Choroid plexus epithelial cell (primary cell): ENCODE measurements around the gene GRID2IP.

ENCODE experiments used
- DNase-seq: peaks from one replicate; pipeline ENCODE4 v3.0.0-alpha.2; 2010; ENCODE audit warnings: low read depth
- H3K4me3 ChIP-seq: 2 replicates; pipeline ENCODE4 v1.5.1; 2011; ENCODE audit warnings: low read depth, mild to moderate bottlenecking, control low read depth, low read length, moderate library complexity
- CTCF ChIP-seq: conservative IDR thresholded peaks from 2 replicates; pipeline ENCODE4 v1.5.1; 2011; ENCODE audit warnings: low read depth, mild to moderate bottlenecking, control low read depth, inconsistent platforms, low read length, moderate library complexity

Gene GRID2IP

GRCh38 chr7:6495597-6496262, 55.5 kb downstream of the GRID2IP start:
- H3K4me3 ChIP-seq = no peak overlapping the region
- peak; percentile 50 for DNase-seq
- TF ChIP-seq CTCF = no peak

- no peak for DNase-seq
- TF ChIP-seq CTCF = no peak
- no peak overlapping the region for H3K4me3 ChIP-seq
Observed at GRCh38 chr7:6494365-6494764, 56.9 kb downstream of the GRID2IP start.

- H3K4me3 ChIP-seq = no peak overlapping the region
- DNase-seq = no peak
- no peak for TF ChIP-seq CTCF
Observed at GRCh38 chr7:6491194-6491593, 60.1 kb downstream of the GRID2IP start.

- TF ChIP-seq CTCF = peak; percentile 4
- DNase-seq = no peak
Observed at GRCh38 chr7:6489612-6490011, 61.6 kb downstream of the GRID2IP start.

GRCh38 chr7:6487184-6487545, 64.1 kb downstream of the GRID2IP start:
- no peak for DNase-seq
- no peak for TF ChIP-seq CTCF
- no peak overlapping the region for H3K4me3 ChIP-seq

More at GRCh38 chr7:6489612-6490011, 61.6 kb downstream of the GRID2IP start:
- H3K4me3 ChIP-seq = no peak overlapping the region

- no peak for TF ChIP-seq CTCF
- no peak overlapping the region for H3K4me3 ChIP-seq
- no peak for DNase-seq
Observed at GRCh38 chr7:6486438-6487183, 64.7 kb downstream of the GRID2IP start.

- peak overlapping the region; percentile 96 for H3K4me3 ChIP-seq
- no peak for DNase-seq
Observed at GRCh38 chr7:6482743-6483119, 68.5 kb downstream of the GRID2IP start.

More at GRCh38 chr7:6482743-6483119, 68.5 kb downstream of the GRID2IP start:
- no peak for TF ChIP-seq CTCF
